HG02981 (cell line): ENCODE data around the gene ASB13.
"Not testable (repeated sequence)": the region's sequence is repeated elsewhere in the genome, so short reads cannot be mapped to it uniquely, and the experiment has no call there.

Experiments
- ATAC-seq: cut with Tn5 transposase; IDR thresholded peaks from one replicate; pipeline ENCODE4 v1.9.1; 2021; ENCODE audit warnings: mild to moderate bottlenecking, moderate library complexity; ENCODE audit not compliant: unreplicated experiment

ASB13 gene

GRCh38 chr10:5608608-5609220 lies 57.7 kb downstream of the ASB13 start:
- no peak for ATAC-seq

GRCh38 chr10:5607594-5607993 lies 58.8 kb downstream of the ASB13 start:
- no peak for ATAC-seq

- ATAC-seq = no peak
These were observed 59.5 kb downstream of the ASB13 start for GRCh38 chr10:5606864-5607263.

GRCh38 chr10:5606321-5606720 lies 60.1 kb downstream of the ASB13 start:
- no peak for ATAC-seq

- no peak for ATAC-seq
These were observed 61.4 kb downstream of the ASB13 start for GRCh38 chr10:5604961-5605360.

GRCh38 chr10:5604236-5604925 lies 62.0 kb downstream of the ASB13 start:
- ATAC-seq = no peak

- no peak for ATAC-seq
These were observed 62.6 kb downstream of the ASB13 start for GRCh38 chr10:5603848-5604170.

- no peak for ATAC-seq
These were observed 63.1 kb downstream of the ASB13 start for GRCh38 chr10:5603091-5603847.

- ATAC-seq = no peak
These were observed 64.4 kb downstream of the ASB13 start for GRCh38 chr10:5601826-5602495.

- no peak for ATAC-seq
These were observed 65.5 kb downstream of the ASB13 start for GRCh38 chr10:5600908-5601307.

- ATAC-seq = no peak
These were observed 66.5 kb downstream of the ASB13 start for GRCh38 chr10:5599613-5600520.

GRCh38 chr10:5598085-5598690 lies 68.2 kb downstream of the ASB13 start:
- ATAC-seq = no peak

GRCh38 chr10:5596611-5597341 lies 69.6 kb downstream of the ASB13 start:
- no peak for ATAC-seq

- ATAC-seq = no peak
These were observed 70.4 kb downstream of the ASB13 start for GRCh38 chr10:5595994-5596471.

- no peak for ATAC-seq
These were observed 70.8 kb downstream of the ASB13 start for GRCh38 chr10:5595591-5595990.

- no peak for ATAC-seq
These were observed 71.3 kb downstream of the ASB13 start for GRCh38 chr10:5595095-5595494.

- ATAC-seq = no peak
These were observed 71.9 kb downstream of the ASB13 start for GRCh38 chr10:5594271-5595049.

- ATAC-seq = not testable (repeated sequence)
These were observed 73.0 kb downstream of the ASB13 start for GRCh38 chr10:5593347-5593746.

GRCh38 chr10:5592070-5592469 lies 74.3 kb downstream of the ASB13 start:
- no peak for ATAC-seq
